H1 (cell line): ENCODE measurements around the gene RND2. TPM values are rescaled to one million over a fixed set of nuclear protein-coding genes. Genes with fewer than 3 reads are reported as not detected.

Experiments
- CTCF ChIA-PET: fragments of 300-600 bp; sonication (Branson Sonifier 250); formaldehyde crosslinking; loops from one replicate; lab custom pipeline; 2021; ENCODE audit not compliant: partially characterized antibody; lab: Charles Lee
- POLR2A ChIA-PET: fragments of 300-600 bp; sonication (Branson Sonifier 250); formaldehyde crosslinking; loops from one replicate; lab custom pipeline; 2021; ENCODE audit warnings: inconsistent platforms; ENCODE audit not compliant: partially characterized antibody; lab: Charles Lee
- DNase-seq, 2 experiments: peaks; one replicate each; pipeline versions ENCODE4 v3.0.0 to v3.0.0-alpha.2; 2010 to 2022; ENCODE audit warnings: low spot score in 2 of 2, low read depth in 1 of 2, mixed read lengths in 1 of 2
- FAIRE-seq: peaks from 2 replicates; lab custom pipeline; 2011; peaks lifted over from hg19 to GRCh38; lab: Jason Lieb, UNC
- H2AFZ ChIP-seq: 2 replicates; pipeline ENCODE4 v1.8.1; 2012; ENCODE audit warnings: low read length, inconsistent platforms
- H2AK5ac ChIP-seq: 2 replicates; pipeline ENCODE4 v1.6.1; 2013; ENCODE audit warnings: low read depth, low read length
- H2BK120ac ChIP-seq: replicated peaks from 2 replicates; pipeline ENCODE3; 2013; ENCODE audit warnings: low read depth, low read length, inconsistent platforms
- H2BK12ac ChIP-seq: 2 replicates; pipeline ENCODE4 v1.6.1; 2013; ENCODE audit warnings: low read depth, low read length
- H2BK15ac ChIP-seq: 2 replicates; pipeline ENCODE4 v1.6.1; 2013; ENCODE audit warnings: low read length
- H2BK20ac ChIP-seq: 2 replicates; pipeline ENCODE4 v1.6.1; 2013; ENCODE audit warnings: low read length
- H2BK5ac ChIP-seq: 2 replicates; pipeline ENCODE4 v1.6.1; 2013; ENCODE audit warnings: low read depth, low read length
- H3K14ac ChIP-seq: 2 replicates; pipeline ENCODE4 v1.6.1; 2013; ENCODE audit warnings: inconsistent platforms; ENCODE audit not compliant: insufficient read length
- H3K18ac ChIP-seq: 2 replicates; pipeline ENCODE4 v1.6.1; 2013; ENCODE audit warnings: low read length; ENCODE audit errors: extremely low read depth
- H3K23ac ChIP-seq: 2 replicates; pipeline ENCODE4 v1.6.1; 2013; ENCODE audit warnings: inconsistent platforms; ENCODE audit not compliant: insufficient read length
- H3K23me2 ChIP-seq: 2 replicates; pipeline ENCODE4 v1.6.1; 2013; ENCODE audit warnings: low read depth, low read length
- H3K27ac ChIP-seq: 2 replicates; pipeline ENCODE4 v1.6.1; 2011; ENCODE audit warnings: low read depth, low read length, inconsistent platforms
- H3K27me3 ChIP-seq, 4 experiments: replicated peaks in 1 of 4; 1 replicate in 1 of 4; 2 replicates in 3 of 4; pipeline versions ENCODE4 v1.6.1 to v1.8.1; 2011 to 2013; ENCODE audit warnings: low read length in 3 of 4, mild to moderate bottlenecking in 3 of 4, inconsistent platforms in 2 of 4, mixed read lengths in 2 of 4, moderate library complexity in 1 of 4; ENCODE audit not compliant: control insufficient read depth in 3 of 4, insufficient read depth in 3 of 4; ENCODE audit errors: extremely low read depth in 1 of 4
- H3K36me3 ChIP-seq, 4 experiments: 2 replicates each; pipeline versions ENCODE4 v1.6.1 to v1.8.1; 2011 to 2013; ENCODE audit warnings: mild to moderate bottlenecking in 4 of 4, low read length in 3 of 4, moderate library complexity in 2 of 4, control low read depth in 1 of 4, inconsistent platforms in 1 of 4; ENCODE audit not compliant: insufficient read depth in 4 of 4, control insufficient read depth in 2 of 4
- H3K4ac ChIP-seq: replicated peaks from 2 replicates; pipeline ENCODE3; 2013; ENCODE audit warnings: low read length, low read depth, mixed read lengths, inconsistent platforms; ENCODE audit not compliant: insufficient read length
- H3K4me1 ChIP-seq, 4 experiments: replicated peaks in 1 of 4; 1 replicate in 1 of 4; 2 replicates in 3 of 4; pipeline versions ENCODE4 v1.6.1 to v1.8.1; 2011 to 2013; ENCODE audit warnings: low read length in 3 of 4, inconsistent platforms in 2 of 4, mixed read lengths in 1 of 4; ENCODE audit not compliant: insufficient read depth in 4 of 4, control insufficient read depth in 3 of 4
- H3K4me2 ChIP-seq, 2 experiments: 2 replicates each; pipeline versions ENCODE4 v1.6.1 to v1.8.1; 2011 to 2013; ENCODE audit warnings: low read depth in 2 of 2, low read length in 2 of 2, control low read depth in 1 of 2, inconsistent platforms in 1 of 2, mild to moderate bottlenecking in 1 of 2; ENCODE audit not compliant: insufficient read depth in 1 of 2
- H3K4me3 ChIP-seq, 4 experiments: fragments of 200-600, 300-600 bp in 1 of 4; sonication (generic), shearing (Covaris generic), sonication (Bioruptor Twin) in 1 of 4; 2 replicates each; pipeline versions ENCODE4 v1.5.1 to v1.8.1; 2011 to 2016; ENCODE audit warnings: low read length in 4 of 4, low read depth in 3 of 4, control low read depth in 2 of 4, inconsistent platforms in 2 of 4, mild to moderate bottlenecking in 2 of 4, mixed read lengths in 1 of 4, moderate library complexity in 1 of 4; ENCODE audit not compliant: insufficient read depth in 2 of 4; ENCODE audit errors: extremely low read depth in 1 of 4
- H3K56ac ChIP-seq: replicated peaks from 2 replicates; pipeline ENCODE3; 2013; ENCODE audit warnings: low read depth, mild to moderate bottlenecking, mixed read lengths, low read length, inconsistent platforms; ENCODE audit not compliant: insufficient read length
- H3K79me1 ChIP-seq: 2 replicates; pipeline ENCODE4 v1.6.1; 2013; ENCODE audit warnings: low read depth, low read length, control low read depth
- H3K79me2 ChIP-seq, 2 experiments: 2 replicates each; pipeline versions ENCODE4 v1.6.1 to v1.8.1; 2012 to 2013; ENCODE audit warnings: low read length in 2 of 2, mild to moderate bottlenecking in 2 of 2, inconsistent platforms in 1 of 2; ENCODE audit not compliant: insufficient read depth in 2 of 2, control insufficient read depth in 1 of 2
- H3K9ac ChIP-seq, 4 experiments: replicated peaks in 1 of 4; 1 replicate in 1 of 4; 2 replicates in 3 of 4; pipeline versions ENCODE4 v1.6.1 to v1.8.1; 2011 to 2013; ENCODE audit warnings: low read depth in 3 of 4, low read length in 3 of 4, control low read depth in 2 of 4, mild to moderate bottlenecking in 2 of 4, moderate library complexity in 2 of 4, inconsistent platforms in 1 of 4; ENCODE audit errors: extremely low read depth in 1 of 4
- H3K9me3 ChIP-seq, 2 experiments: 2 replicates each; pipeline versions ENCODE4 v1.6.1 to v1.8.1; 2012 to 2013; ENCODE audit warnings: mild to moderate bottlenecking in 2 of 2, moderate library complexity in 2 of 2, control low read depth in 1 of 2, inconsistent platforms in 1 of 2, low read depth in 1 of 2, low read length in 1 of 2, mixed read lengths in 1 of 2; ENCODE audit not compliant: insufficient read depth in 2 of 2
- H4K20me1 ChIP-seq, 2 experiments: replicated peaks in 1 of 2; 2 replicates each; pipeline versions ENCODE3 to v1.8.1; 2011 to 2013; ENCODE audit warnings: inconsistent platforms in 2 of 2, low read length in 2 of 2, mild to moderate bottlenecking in 1 of 2; ENCODE audit not compliant: insufficient read depth in 2 of 2, control insufficient read depth in 1 of 2
- H4K5ac ChIP-seq: 2 replicates; pipeline ENCODE4 v1.6.1; 2013; ENCODE audit warnings: low read length, low read depth, mixed read lengths, inconsistent platforms; ENCODE audit not compliant: insufficient read length
- H4K8ac ChIP-seq: 2 replicates; pipeline ENCODE4 v1.8.0; 2013; ENCODE audit warnings: mild to moderate bottlenecking, moderate library complexity, low read length, inconsistent platforms; ENCODE audit not compliant: insufficient read depth; ENCODE audit errors: extremely low read depth
- H4K91ac ChIP-seq: replicated peaks from 2 replicates; pipeline ENCODE3; 2013; ENCODE audit warnings: low read length, mixed read lengths, inconsistent platforms; ENCODE audit not compliant: insufficient read length
- BACH1 ChIP-seq: IDR thresholded peaks from 2 replicates; pipeline ENCODE4 v1.6.1; 2012; ENCODE audit warnings: low read length, improper control_type of control experiment
- SP4 ChIP-seq: IDR thresholded peaks from 2 replicates; pipeline ENCODE4 v1.6.1; 2012; ENCODE audit warnings: low read length, inconsistent platforms
- WGBS, 2 experiments: shearing (Covaris generic) in 1 of 2; methylation state at CpG; one replicate each; pipeline versions ENCODE4 v1.1.6 to v1.1.7; 2013 to 2015; ENCODE audit warnings: low lambda C conversion rate in 2 of 2, mixed read lengths in 2 of 2, inconsistent platforms in 1 of 2, low coverage in 1 of 2, missing lambda C conversion rate in 1 of 2; ENCODE audit not compliant: insufficient replicate concordance in 2 of 2, insufficient coverage in 1 of 2, insufficient read length in 1 of 2; ENCODE audit errors: extremely low coverage in 1 of 2, missing lambda C conversion rate in 1 of 2; 5-methylcytosine and 5-hydroxymethylcytosine counted together
- polyA plus RNA-seq, 7 experiments: library from polyadenylated mRNA; depleted of rRNA in 3 of 7; stranded (reverse) in 5 of 7; unstranded in 2 of 7; fragments of >200 nt in 5 of 7; fragments of 200-250 nt in 2 of 7; gene quantifications; 1 replicate in 5 of 7; 2 replicates in 1 of 7; 4 replicates in 1 of 7; pipeline versions ENCODE4 v1.2.1 to v1.2.3, GENCODE V29; 2011 to 2013; ENCODE audit warnings: missing spikeins in 2 of 7, mixed read lengths in 2 of 7
- total RNA-seq: library from RNA; stranded (reverse); fragmentation: NEBNext Ultra II Directional; extraction: Animal tissue kit (Norgen Biotek cat#: 25700); gene quantifications from 2 replicates; pipeline ENCODE4 v1.2.1, GENCODE V29; 2021
- TF ChIP-seq, protein P1 (sequence below): IDR thresholded peaks from 2 replicates; pipeline ENCODE4 v1.6.1; 2012; ENCODE audit warnings: inconsistent platforms

The RND2 gene
- total and polyA plus RNA-seq, 2 of the 8 experiments (the other 6 are each of a cell fraction or from before 2014, with no cell fraction given) = 51.3 to 61.4 TPM

DNA sequence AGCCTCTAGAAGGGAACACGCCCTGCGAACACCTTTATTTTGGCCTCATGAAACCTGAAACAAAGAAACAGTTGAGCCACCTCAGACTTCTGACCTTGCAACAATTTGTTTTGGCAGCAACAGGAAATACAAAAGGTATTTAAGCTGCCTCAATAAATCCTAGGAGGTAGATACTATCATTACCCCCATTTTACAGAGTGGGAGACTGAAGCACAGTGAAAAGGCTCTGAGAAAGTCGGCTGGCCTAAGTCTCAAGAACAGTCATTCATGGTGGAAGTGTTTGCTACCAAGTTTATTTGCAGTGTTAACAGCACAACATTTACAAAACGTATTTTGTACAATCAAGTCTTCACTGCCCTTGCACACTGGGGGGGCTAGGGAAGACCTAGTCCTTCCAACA lies 19.0 kb downstream of the RND2 start:
- H3K14ac ChIP-seq = no peak overlapping the region
- H3K4me3 ChIP-seq = no peak overlapping the region
- no peak overlapping the region for H2BK15ac ChIP-seq
- no peak overlapping the region for H4K8ac ChIP-seq
- no peak overlapping the region for H2BK5ac ChIP-seq
- no peaks in the 10 kb centered on the region for H3K79me1 ChIP-seq
- H2BK120ac ChIP-seq = no peak overlapping the region
- H3K56ac ChIP-seq = no peak overlapping the region
- TF ChIP-seq SP4 = no peak
- TF ChIP-seq, protein P1, sequence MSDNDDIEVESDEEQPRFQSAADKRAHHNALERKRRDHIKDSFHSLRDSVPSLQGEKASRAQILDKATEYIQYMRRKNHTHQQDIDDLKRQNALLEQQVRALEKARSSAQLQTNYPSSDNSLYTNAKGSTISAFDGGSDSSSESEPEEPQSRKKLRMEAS = no peak
- no peak for TF ChIP-seq BACH1
- no peaks in the 10 kb centered on the region for H3K79me2 ChIP-seq
- H3K4ac ChIP-seq = no peak overlapping the region
- no peaks in the 10 kb centered on the region for H4K20me1 ChIP-seq
- H2BK12ac ChIP-seq = no peak overlapping the region
- ChIA-PET POLR2A (interaction anchor here (1.1 to 2.0 kb wide), 3 partner anchors 9 to 46 kb away, joined by 3 to 8 read pairs (median 4); partner anchors contain the start of gene RPL27), CTCF (interaction anchor here (1.0 to 3.1 kb wide), 5 partner anchors 9 to 38 kb away, joined by 3 to 21 read pairs (median 4); no protein-coding TSS in a partner anchor)
- DNase-seq (no peak), FAIRE-seq (no peak)
- H3K18ac ChIP-seq = no peak overlapping the region
- no peaks in the 10 kb centered on the region for H3K27me3 ChIP-seq
- WGBS, 2 experiments = 91% methylated on average over 4 of the region's 4 CpGs; no CpG with 5 or more reads in 1 of the 2 experiments
- H2AFZ ChIP-seq = no peak overlapping the region
- H3K23ac ChIP-seq = no peak overlapping the region
- no peak overlapping the region for H3K4me2 ChIP-seq
- H3K27ac ChIP-seq = no peak overlapping the region
- no peak overlapping the region for H4K91ac ChIP-seq
- H3K23me2 ChIP-seq = no peaks in the 10 kb centered on the region
- peaks cover under 1 to 4% (median 2%) of the 10 kb centered on the region in 4 experiments; a peak in 4 of 8 replicates for H3K36me3 ChIP-seq
- H3K9me3 ChIP-seq = no peaks in the 10 kb centered on the region
- H2AK5ac ChIP-seq = no peak overlapping the region
- peaks cover 1 to 32% (median 22%) of the 10 kb centered on the region in 4 experiments for H3K4me1 ChIP-seq
- no peak overlapping the region for H4K5ac ChIP-seq
- no peak overlapping the region for H2BK20ac ChIP-seq
- no peak overlapping the region for H3K9ac ChIP-seq
